ENCODE measurements around the gene WFDC11.
"Not testable (repeated sequence)": the region's sequence is repeated elsewhere in the genome, so short reads cannot be mapped to it uniquely, and the experiment has no call there.

DNA sequence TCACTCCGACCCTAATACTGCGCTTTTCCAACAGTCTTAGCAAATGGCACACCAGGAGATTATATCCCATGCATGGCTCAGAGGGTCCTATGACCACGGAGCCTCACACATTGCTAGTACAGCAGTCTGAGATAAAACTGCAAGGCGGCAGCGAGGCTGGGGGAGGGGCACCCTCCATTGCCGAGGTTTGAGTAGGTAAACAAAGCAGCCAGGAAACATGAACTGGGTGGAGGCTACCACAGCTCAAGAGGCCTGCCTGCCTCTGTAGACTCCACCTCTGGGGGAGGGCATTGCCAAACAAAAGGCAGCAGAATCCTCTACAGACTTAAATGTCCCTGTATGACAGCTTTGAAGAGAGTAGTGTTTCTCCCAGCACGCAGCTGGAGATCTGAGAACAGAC lies 18.3 kb downstream of the WFDC11 start:
- TF ChIP-seq, protein P1, sequence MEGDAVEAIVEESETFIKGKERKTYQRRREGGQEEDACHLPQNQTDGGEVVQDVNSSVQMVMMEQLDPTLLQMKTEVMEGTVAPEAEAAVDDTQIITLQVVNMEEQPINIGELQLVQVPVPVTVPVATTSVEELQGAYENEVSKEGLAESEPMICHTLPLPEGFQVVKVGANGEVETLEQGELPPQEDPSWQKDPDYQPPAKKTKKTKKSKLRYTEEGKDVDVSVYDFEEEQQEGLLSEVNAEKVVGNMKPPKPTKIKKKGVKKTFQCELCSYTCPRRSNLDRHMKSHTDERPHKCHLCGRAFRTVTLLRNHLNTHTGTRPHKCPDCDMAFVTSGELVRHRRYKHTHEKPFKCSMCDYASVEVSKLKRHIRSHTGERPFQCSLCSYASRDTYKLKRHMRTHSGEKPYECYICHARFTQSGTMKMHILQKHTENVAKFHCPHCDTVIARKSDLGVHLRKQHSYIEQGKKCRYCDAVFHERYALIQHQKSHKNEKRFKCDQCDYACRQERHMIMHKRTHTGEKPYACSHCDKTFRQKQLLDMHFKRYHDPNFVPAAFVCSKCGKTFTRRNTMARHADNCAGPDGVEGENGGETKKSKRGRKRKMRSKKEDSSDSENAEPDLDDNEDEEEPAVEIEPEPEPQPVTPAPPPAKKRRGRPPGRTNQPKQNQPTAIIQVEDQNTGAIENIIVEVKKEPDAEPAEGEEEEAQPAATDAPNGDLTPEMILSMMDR (IDR thresholded peaks at IDR 0.05) = not testable (repeated sequence)
- not testable (repeated sequence) for TF ChIP-seq POLR2A, EP300, POLR2AphosphoS5 (IDR thresholded peaks at IDR 0.05)
